HEK293T (cell line): ENCODE results near the gene PAPSS1.
A peak's percentile ranks its signal among the peaks of the same experiment; 100 is the strongest.
"Not testable (repeated sequence)": the region's sequence is repeated elsewhere in the genome, so short reads cannot be mapped to it uniquely, and the experiment has no call there.

Source experiments
- CTCF ChIA-PET: fragments of 350-600 bp; formaldehyde crosslinking; extraction: SDS; loops from one replicate; lab custom pipeline; 2021; ENCODE audit warnings: antibody characterized with exemption, inconsistent platforms; lab: Yijun Ruan, JAX
- POLR2A ChIA-PET: fragments of 350-600 bp; formaldehyde crosslinking; extraction: SDS; loops from one replicate; lab custom pipeline; 2020; ENCODE audit warnings: antibody characterized with exemption, inconsistent platforms; lab: Yijun Ruan, JAX
- DNase-seq: peaks from one replicate; pipeline ENCODE4 v3.0.0; 2012; ENCODE audit warnings: mixed read lengths; ENCODE audit errors: extremely low spot score
- ARNT ChIP-seq: fragments of 450-650 bp; IDR thresholded peaks from 2 replicates; pipeline ENCODE4 v1.6.1; 2017; ENCODE audit warnings: mild to moderate bottlenecking
- BHLHE40 ChIP-seq: fragments of 450-650 bp; IDR thresholded peaks from 2 replicates; pipeline ENCODE4 v1.6.1; 2016; ENCODE audit warnings: mild to moderate bottlenecking, moderate library complexity, borderline replicate concordance
- CTBP1 ChIP-seq: fragments of 450-650 bp; IDR thresholded peaks from 2 replicates; pipeline ENCODE4 v1.6.1; 2016; ENCODE audit warnings: borderline replicate concordance
- ELF4 ChIP-seq: fragments of 450-650 bp; IDR thresholded peaks from 2 replicates; pipeline ENCODE4 v1.6.1; 2017; ENCODE audit warnings: antibody characterized with exemption
- FOXA1 ChIP-seq: fragments of 450-650 bp; IDR thresholded peaks from 2 replicates; pipeline ENCODE4 v1.6.1; 2016; ENCODE audit warnings: mild to moderate bottlenecking
- FOXK2 ChIP-seq: fragments of 450-650 bp; IDR thresholded peaks from 2 replicates; pipeline ENCODE4 v1.6.1; 2016; ENCODE audit warnings: mild to moderate bottlenecking
- FOXM1 ChIP-seq: fragments of 450-650 bp; IDR thresholded peaks from 2 replicates; pipeline ENCODE4 v1.6.1; 2017; ENCODE audit warnings: mild to moderate bottlenecking, borderline replicate concordance
- HDGF ChIP-seq: fragments of 450-650 bp; IDR thresholded peaks from 2 replicates; pipeline ENCODE4 v1.6.1; 2017; ENCODE audit warnings: antibody characterized with exemption, borderline replicate concordance
- L3MBTL2 ChIP-seq: fragments of 450-650 bp; conservative IDR thresholded peaks from 2 replicates; pipeline ENCODE4 v1.6.1; 2016; ENCODE audit warnings: mild to moderate bottlenecking
- LEF1 ChIP-seq: fragments of 450-650 bp; IDR thresholded peaks from 2 replicates; pipeline ENCODE4 v1.6.1; 2017; ENCODE audit warnings: mild to moderate bottlenecking, borderline replicate concordance
- NFRKB ChIP-seq: fragments of 450-650 bp; IDR thresholded peaks from 2 replicates; pipeline ENCODE4 v1.6.1; 2016; ENCODE audit warnings: mild to moderate bottlenecking, moderate library complexity
- SP1 ChIP-seq: fragments of 450-650 bp; IDR thresholded peaks from 2 replicates; pipeline ENCODE4 v1.6.1; 2017
- SUZ12 ChIP-seq: fragments of 450-650 bp; IDR thresholded peaks from 2 replicates; pipeline ENCODE4 v1.6.1; 2016; ENCODE audit warnings: mild to moderate bottlenecking
- TARDBP ChIP-seq: fragments of 450-650 bp; IDR thresholded peaks from 2 replicates; pipeline ENCODE4 v1.6.1; 2016
- ZNF384 ChIP-seq: fragments of 450-650 bp; IDR thresholded peaks from 2 replicates; pipeline ENCODE4 v1.6.1; 2016
- TF ChIP-seq, protein P1 (sequence below): fragments of 450-650 bp; IDR thresholded peaks from 2 replicates; pipeline ENCODE4 v1.6.1; 2016

The PAPSS1 gene

DNA sequence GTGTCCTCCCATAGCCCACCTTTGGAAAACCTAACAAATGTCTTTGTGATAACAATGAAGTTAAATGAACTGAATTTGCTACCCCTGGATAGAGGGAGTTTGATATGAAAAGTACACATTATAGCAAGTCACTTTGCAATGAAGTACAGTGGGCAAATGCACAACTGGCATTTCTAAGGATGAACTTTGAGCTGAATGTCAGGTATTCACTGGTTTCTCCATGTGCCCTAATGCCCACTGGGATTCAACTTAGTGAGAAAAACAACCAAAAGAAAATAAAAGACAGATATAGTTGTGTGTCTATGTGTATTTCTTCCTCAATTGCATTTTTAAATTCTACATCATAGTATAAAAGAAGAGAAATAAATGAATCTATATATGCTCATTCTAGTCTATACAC, 51.0 kb downstream of the PAPSS1 start:
- no peak for DNase-seq
- POLR2A ChIA-PET, result no interaction called here
- TF ChIP-seq, protein P1, sequence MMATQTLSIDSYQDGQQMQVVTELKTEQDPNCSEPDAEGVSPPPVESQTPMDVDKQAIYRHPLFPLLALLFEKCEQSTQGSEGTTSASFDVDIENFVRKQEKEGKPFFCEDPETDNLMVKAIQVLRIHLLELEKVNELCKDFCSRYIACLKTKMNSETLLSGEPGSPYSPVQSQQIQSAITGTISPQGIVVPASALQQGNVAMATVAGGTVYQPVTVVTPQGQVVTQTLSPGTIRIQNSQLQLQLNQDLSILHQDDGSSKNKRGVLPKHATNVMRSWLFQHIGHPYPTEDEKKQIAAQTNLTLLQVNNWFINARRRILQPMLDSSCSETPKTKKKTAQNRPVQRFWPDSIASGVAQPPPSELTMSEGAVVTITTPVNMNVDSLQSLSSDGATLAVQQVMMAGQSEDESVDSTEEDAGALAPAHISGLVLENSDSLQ, result no peak
- TF ChIP-seq FOXA1 (no peak), FOXK2 (no peak), SUZ12 (no peak), BHLHE40 (no peak), ELF4 (no peak), SP1 (no peak), LEF1 (no peak)
- CTCF ChIA-PET, result no interaction called here

DNA sequence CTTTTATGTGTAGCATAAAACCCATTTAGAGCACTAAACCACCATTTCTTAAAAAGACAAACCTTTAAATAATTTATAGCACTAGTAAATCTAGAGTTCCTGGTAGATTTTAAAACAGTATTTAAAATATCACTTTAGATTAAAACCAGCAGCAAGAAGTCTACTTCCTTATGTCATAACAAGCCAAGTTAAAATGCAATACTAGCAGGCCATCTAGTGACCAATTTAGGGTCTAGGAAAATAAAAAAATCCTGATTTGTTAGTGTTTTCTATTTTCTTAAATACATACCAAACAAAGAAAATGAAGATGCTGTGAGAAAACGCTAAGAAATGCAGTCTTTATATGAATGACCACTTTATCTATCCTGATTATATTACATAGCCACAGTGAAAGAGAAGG, 53.9 kb downstream of the PAPSS1 start:
- no peak for DNase-seq
- TF ChIP-seq HDGF (no peak), L3MBTL2 (no peak), FOXA1 (no peak), NFRKB (no peak), ARNT (no peak), LEF1 (no peak), SUZ12 (no peak), TARDBP (no peak), FOXM1 (no peak), CTBP1 (no peak), FOXK2 (no peak), ZNF384 (no peak), BHLHE40 (no peak), ELF4 (no peak), SP1 (no peak)
- TF ChIP-seq, protein P1, result no peak
- POLR2A ChIA-PET, result no interaction called here
- CTCF ChIA-PET, result no interaction called here

DNA sequence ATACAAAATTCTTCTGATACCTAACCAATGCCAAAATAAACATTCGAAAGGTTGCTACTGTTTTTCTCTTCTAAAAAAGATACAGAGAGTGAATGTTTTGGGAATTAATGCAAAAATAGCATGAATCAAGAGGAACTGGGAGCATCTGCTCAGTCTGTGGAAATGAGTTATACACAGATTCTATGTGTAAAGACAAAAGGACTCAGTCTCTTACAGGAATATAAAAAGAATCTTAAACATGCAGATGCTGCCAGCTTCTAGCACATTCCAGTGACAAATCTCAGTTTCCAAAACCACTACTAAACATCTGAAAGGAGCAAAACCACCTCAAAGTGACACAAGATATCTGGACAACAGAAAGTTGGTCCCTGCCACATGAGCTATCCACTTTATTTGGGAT, 55.0 kb downstream of the PAPSS1 start:
- no peak for TF ChIP-seq BHLHE40
- TF ChIP-seq CTBP1, result no peak
- TF ChIP-seq NFRKB, result no peak
- no peak for TF ChIP-seq FOXM1
- no peak for TF ChIP-seq HDGF
- no peak for TF ChIP-seq LEF1
- TF ChIP-seq ELF4, result no peak
- no peak for TF ChIP-seq ARNT
- no peak for TF ChIP-seq SUZ12
- no peak for TF ChIP-seq L3MBTL2
- no peak for TF ChIP-seq TARDBP
- TF ChIP-seq ZNF384, result no peak
- no peak for TF ChIP-seq FOXA1
- TF ChIP-seq SP1, result no peak
- TF ChIP-seq, protein P1, result no peak
- TF ChIP-seq FOXK2, result no peak
- POLR2A ChIA-PET, result no interaction called here
- DNase-seq, result no peak
- CTCF ChIA-PET, result no interaction called here

DNA sequence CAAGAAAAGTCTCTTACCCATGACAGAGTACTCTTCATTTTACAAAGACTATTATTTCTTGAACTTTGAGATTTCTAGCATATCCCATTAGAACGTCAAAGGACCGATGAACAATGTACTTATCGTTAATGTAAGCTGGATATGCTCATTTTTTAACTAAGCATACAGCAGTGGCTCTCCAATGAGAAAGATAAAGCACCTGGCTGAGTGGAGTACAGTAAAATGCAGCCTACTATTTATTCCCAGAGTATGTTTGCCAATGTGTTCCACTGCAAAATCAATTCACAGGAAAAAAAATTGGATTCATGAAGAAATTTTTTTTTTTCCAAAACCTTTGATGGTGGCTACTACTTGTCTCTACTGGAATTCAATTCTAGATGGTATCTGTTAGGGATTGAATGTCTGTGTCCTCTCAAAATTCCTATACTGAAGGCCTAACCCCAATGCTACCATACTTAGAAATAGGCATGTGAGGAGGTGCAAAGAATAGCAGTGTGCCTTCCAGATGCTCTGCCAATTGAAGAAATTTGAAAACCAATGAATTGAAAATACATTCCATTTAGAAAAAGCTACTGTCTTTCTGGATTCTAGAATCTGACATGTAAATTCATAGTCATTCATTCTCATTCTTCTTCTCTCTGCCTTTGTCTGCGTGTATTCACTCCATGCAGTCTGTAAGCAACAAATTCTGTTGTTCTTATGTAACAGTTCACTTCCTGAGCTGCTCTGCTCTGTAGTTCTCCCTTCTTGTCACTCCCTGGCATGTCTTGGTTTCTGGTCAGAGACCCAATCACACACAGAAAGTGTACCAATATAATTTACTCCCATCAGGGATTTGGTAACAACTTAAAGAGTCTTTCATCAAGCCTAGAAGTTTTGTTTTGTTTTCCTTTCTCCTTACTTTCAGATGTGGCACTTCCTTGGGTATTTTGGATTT, 61.4 kb downstream of the PAPSS1 start:
- CTCF ChIA-PET, result no interaction called here
- POLR2A ChIA-PET, result no interaction called here
- DNase-seq, result no peak
- TF ChIP-seq ARNT (no peak), BHLHE40 (no peak), SUZ12 (no peak), LEF1 (no peak), FOXK2 (no peak), HDGF (no peak), FOXM1 (no peak), SP1 (no peak), ZNF384 (no peak), FOXA1 (no peak), TARDBP (no peak)

DNA sequence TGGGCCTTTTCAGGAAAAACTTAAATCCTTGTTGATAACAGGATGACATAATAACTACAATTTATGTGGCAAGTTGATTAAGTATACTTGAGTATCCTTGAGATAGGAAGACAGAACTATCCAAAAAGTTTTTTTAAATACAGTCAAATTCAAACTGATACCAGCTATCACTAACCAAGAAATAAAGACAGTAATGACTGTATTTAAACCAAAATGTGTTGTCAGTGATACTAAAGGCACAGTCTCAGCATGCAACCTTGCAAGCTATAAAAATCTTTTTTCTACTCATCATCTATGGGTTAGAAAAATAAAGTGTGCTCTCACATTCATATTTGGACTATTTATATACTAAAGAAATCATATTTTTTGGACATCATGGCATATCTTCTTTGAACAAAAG, 64.7 kb downstream of the PAPSS1 start:
- TF ChIP-seq FOXA1 (no peak), CTBP1 (no peak), LEF1 (no peak), FOXM1 (no peak), ARNT (no peak), ZNF384 (no peak), NFRKB (no peak), FOXK2 (no peak), SUZ12 (no peak), BHLHE40 (no peak), L3MBTL2 (no peak), HDGF (no peak)
- POLR2A ChIA-PET, result no interaction called here
- DNase-seq, result no peak
- CTCF ChIA-PET, result interaction anchor here (0.6 to 1.6 kb wide), 5 partner anchors 78 to 683 kb away, joined by 3 to 6 read pairs (median 3); no protein-coding TSS in a partner anchor

DNA sequence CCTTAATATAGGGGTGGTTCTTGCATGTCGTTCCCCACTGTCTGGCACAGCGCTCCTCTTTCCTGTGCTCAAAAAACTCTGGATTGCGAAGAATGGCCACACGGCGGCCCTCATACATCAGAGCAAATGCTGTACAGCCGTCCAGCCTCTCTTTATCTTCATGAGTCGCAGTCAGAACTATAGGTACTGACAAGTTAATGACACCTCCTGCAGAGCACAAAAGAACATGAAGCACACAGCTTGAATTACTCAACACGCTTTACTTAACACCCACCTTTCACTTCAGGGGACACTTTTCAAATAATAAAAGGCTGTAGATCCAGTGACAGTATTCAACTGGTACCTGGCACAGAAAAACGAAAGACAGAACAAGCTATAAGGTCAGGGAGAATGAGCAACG, 65.3 kb downstream of the PAPSS1 start:
- peak; percentile 70 for DNase-seq
- TF ChIP-seq NFRKB (no peak), L3MBTL2 (no peak), ARNT (peak; percentile 72; the same call in 1 of the 2 replicates), FOXM1 (no peak), HDGF (no peak), BHLHE40 (no peak), SP1 (no peak), LEF1 (no peak), FOXK2 (no peak), TARDBP (no peak), CTBP1 (peak; percentile 84), FOXA1 (no peak), SUZ12 (no peak), ELF4 (no peak), ZNF384 (peak; percentile 79)
- TF ChIP-seq, protein P1, result peak; percentile 91
- CTCF ChIA-PET, result interaction anchor here (0.6 to 1.6 kb wide), 5 partner anchors 78 to 684 kb away, joined by 3 to 6 read pairs (median 3); no protein-coding TSS in a partner anchor
- POLR2A ChIA-PET, result no interaction called here

DNA sequence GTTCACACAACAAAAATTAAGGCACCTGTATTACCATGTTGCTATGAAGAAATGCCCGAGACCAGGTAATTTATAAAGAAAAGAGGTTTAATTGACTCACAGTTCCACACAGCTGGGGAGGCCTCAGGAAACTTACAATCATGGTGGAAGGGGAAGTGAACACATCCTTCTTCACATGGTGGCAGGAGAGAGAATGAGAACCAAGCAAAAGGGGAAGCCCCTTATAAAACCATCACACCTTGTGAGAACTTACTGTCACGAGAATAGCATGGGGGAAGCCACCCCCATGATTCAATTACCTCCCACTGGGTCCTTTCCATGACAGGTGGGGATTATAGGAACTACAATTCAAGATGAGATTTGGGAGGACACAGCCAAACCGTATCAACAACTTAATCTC, 68.6 kb downstream of the PAPSS1 start:
- POLR2A ChIA-PET, CTCF ChIA-PET, DNase-seq: not testable (repeated sequence)
